Pericardium fibroblast (primary cell): Measurements from ENCODE around the gene AASDH. TPM values are rescaled to one million over a fixed set of nuclear protein-coding genes. Genes with fewer than 3 reads are reported as not detected.

Experiments
- total RNA-seq: library from RNA; depleted of rRNA; stranded (reverse); fragments of >200 nt; gene quantifications from 2 replicates; pipeline ENCODE4 v1.2.3, GENCODE V29; 2015

Gene AASDH
- total RNA-seq, result 6.9 and 7.8 TPM in 2 replicates

GRCh38 chr4:56387023-56388001, at the start of gene AASDH:
AASDH (minus strand) TSS chr4:56387491; CDS start chr4:56384299, 3,192 bp downstream.

GRCh38 chr4:56435140-56435926, 48.0 kb upstream of the AASDH start, which contains the start of gene PPAT:
PPAT (minus strand) TSS chr4:56435615; CDS start chr4:56435477, 138 bp downstream.

Other genes with a start within 250 kb of the AASDH start
- 4.8 and 7.5 TPM in 2 replicates for gene PPAT, start 48.1 kb upstream of the AASDH start, total RNA-seq
- gene PAICS, start 48.8 kb upstream of the AASDH start, total RNA-seq, result 38.6 and 39.6 TPM in 2 replicates
- 50.0 and 52.3 TPM in 2 replicates for gene SRP72, start 80.1 kb upstream of the AASDH start, total RNA-seq
- gene ARL9, start 118.3 kb upstream of the AASDH start, total RNA-seq, result not detected in 2 replicates